Lower lobe of right lung (tissue), 2 donors: ENCODE results near the gene NPFF. TPM values are rescaled to one million over a fixed set of nuclear protein-coding genes. Genes with fewer than 3 reads are reported as not detected.

Source experiments
- ATAC-seq, 2 donors: fragments of 200-7000 bp; cut with Tn5 transposase; one replicate each; pipeline ENCODE4 v1.9.1; 2020 to 2022; ENCODE audit warnings: mild to moderate bottlenecking in 2 of 2, moderate library complexity in 2 of 2
- DNase-seq: peaks from one replicate; pipeline ENCODE4 v3.0.0-alpha.2; 2020
- H3K27ac ChIP-seq: fragments of 200-600 bp; one replicate; pipeline ENCODE4 v1.8.0; 2022
- H3K27me3 ChIP-seq: fragments of 200-600 bp; one replicate; pipeline ENCODE4 v1.8.0; 2022; ENCODE audit warnings: low read depth
- H3K36me3 ChIP-seq: fragments of 200-600 bp; one replicate; pipeline ENCODE4 v1.8.0; 2022; ENCODE audit warnings: mild to moderate bottlenecking
- H3K4me1 ChIP-seq: fragments of 200-600 bp; one replicate; pipeline ENCODE4 v1.8.0; 2022
- H3K4me3 ChIP-seq: fragments of 200-600 bp; one replicate; pipeline ENCODE4 v1.8.0; 2022; ENCODE audit warnings: mild to moderate bottlenecking
- H3K9me3 ChIP-seq: fragments of 200-600 bp; one replicate; pipeline ENCODE4 v1.8.0; 2022
- intact Hi-C: fragments of 100-400 bp; cut with DNase I; formaldehyde crosslinking; loops from one replicate; pipeline ENCODE4 v1.11.0; 2022
- total RNA-seq: library from RNA; stranded (reverse); fragmentation: NEBNext Ultra II Directional; extraction: Animal tissue kit (Norgen Biotek cat#: 25700); gene quantifications from one replicate; pipeline ENCODE4 v1.2.1, GENCODE V29; 2021
- TF ChIP-seq, protein P1 (sequence below): fragments of 200-600 bp; IDR thresholded peaks from one replicate; pipeline ENCODE4 v1.8.0; 2022; ENCODE audit warnings: antibody characterized with exemption, mild to moderate bottlenecking
- donor health status: DM: no; HTN: yes; CAD: no; lungs with severe emphysema.

NPFF gene
- total RNA-seq, 1 donor from 2014 or later = not detected

DNA sequence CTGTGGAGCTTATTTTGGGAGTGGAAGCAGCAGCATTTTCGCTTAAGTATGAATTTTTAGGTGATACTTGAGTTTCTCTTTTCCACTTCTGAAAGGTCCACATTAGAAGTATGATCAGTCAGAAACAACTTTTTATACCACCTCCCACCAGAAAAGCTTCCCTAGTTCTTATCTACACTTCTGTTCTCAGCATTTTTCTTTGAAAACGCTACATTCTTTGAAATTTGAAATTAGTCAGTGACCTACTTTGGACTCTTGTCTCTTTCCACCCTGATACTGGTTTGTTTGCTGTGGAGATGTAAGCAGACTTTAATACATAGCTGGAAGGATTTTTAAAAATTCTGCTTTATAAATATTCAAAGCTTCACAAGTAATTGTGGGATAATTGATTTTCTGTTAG lies 33.2 kb downstream of the NPFF start:
- intact Hi-C loops = no loop called here
- TF ChIP-seq, protein P1, sequence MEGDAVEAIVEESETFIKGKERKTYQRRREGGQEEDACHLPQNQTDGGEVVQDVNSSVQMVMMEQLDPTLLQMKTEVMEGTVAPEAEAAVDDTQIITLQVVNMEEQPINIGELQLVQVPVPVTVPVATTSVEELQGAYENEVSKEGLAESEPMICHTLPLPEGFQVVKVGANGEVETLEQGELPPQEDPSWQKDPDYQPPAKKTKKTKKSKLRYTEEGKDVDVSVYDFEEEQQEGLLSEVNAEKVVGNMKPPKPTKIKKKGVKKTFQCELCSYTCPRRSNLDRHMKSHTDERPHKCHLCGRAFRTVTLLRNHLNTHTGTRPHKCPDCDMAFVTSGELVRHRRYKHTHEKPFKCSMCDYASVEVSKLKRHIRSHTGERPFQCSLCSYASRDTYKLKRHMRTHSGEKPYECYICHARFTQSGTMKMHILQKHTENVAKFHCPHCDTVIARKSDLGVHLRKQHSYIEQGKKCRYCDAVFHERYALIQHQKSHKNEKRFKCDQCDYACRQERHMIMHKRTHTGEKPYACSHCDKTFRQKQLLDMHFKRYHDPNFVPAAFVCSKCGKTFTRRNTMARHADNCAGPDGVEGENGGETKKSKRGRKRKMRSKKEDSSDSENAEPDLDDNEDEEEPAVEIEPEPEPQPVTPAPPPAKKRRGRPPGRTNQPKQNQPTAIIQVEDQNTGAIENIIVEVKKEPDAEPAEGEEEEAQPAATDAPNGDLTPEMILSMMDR = no peak
- H3K36me3 ChIP-seq = peaks cover 100% of the 10 kb centered on the region
- H3K4me1 ChIP-seq = peaks cover 28% of the 10 kb centered on the region
- no peak overlapping the region for H3K4me3 ChIP-seq
- no peaks in the 10 kb centered on the region for H3K9me3 ChIP-seq
- no peaks in the 10 kb centered on the region for H3K27me3 ChIP-seq
- ATAC-seq = no peak
- DNase-seq = no peak
- H3K27ac ChIP-seq = no peak overlapping the region

DNA sequence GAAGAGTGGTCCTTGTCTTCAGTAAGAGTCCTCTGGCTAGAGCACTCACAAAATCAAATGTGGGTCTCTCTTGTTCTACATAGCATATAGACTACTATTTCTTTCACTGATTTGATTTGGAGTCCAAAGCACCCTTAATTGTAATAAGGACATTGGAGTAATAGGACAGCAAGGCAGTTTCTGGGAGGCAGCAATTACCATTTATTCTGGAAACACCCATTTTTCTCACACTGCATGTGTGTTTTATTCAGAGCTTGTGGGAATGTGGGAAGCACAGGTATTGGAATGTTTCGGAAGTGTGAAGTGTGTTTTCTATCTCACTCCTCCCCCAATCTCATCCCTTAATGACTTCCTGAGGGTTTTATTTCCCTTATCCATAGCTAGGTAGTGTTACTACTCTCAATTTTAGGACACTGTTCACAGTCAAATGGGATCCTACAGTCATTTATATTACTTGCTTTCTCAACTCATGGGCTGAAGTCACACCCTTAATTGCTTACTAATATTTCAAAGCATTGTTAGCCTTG lies 35.2 kb downstream of the NPFF start:
- TF ChIP-seq, protein P1 = no peak
- ATAC-seq = no peak
- Histone ChIP-seq H3K4me3 (no peak overlapping the region), H3K27ac (no peak overlapping the region), H3K27me3 (no peaks in the 10 kb centered on the region), H3K4me1 (peaks cover 28% of the 10 kb centered on the region), H3K36me3 (peaks cover 100% of the 10 kb centered on the region), H3K9me3 (no peaks in the 10 kb centered on the region)
- intact Hi-C loops = no loop called here
- DNase-seq = no peak

DNA sequence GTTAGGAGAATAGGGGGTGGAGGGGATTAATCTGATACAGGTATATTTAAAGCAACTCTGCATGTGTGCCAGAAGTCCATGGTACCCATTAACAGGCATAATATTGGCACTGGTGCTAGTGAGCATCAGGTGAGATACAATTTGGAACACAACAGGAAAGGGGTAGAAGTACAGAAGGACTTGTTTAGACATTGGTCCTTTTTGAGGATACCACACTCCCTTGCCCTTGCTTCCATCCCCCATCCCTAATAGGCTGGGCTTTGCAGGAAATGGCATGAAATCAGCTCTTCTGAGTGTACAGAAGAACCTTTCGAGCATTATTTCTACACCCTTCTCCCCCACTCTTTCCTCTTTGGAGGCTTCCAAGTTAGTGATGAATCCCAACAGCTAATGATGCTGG lies 39.0 kb downstream of the NPFF start:
- DNase-seq = no peak
- Histone ChIP-seq H3K4me3 (no peak overlapping the region), H3K27me3 (no peaks in the 10 kb centered on the region), H3K36me3 (peaks cover 100% of the 10 kb centered on the region), H3K27ac (no peak overlapping the region), H3K9me3 (no peaks in the 10 kb centered on the region), H3K4me1 (peaks cover 12% of the 10 kb centered on the region)
- intact Hi-C loops = no loop called here
- TF ChIP-seq, protein P1 = no peak
- ATAC-seq = no peak

DNA sequence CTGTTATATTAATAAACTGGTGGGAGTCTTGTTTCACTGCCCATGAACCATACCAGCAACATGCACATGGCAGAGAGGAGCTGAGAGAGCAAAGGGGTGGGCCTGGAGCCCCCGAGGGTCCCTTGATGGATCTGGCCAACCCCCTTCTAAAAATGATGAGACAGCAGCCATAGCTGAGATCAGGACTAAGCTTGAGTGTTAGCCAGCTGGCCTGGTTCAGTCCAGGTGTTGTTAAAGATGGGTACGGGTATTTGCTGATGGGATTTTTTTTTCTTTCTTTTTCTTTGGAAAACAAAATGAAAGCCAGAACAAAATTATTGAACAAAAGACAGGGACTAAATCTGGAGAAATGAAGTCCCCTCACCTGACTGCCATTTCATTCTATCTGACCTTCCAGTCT lies 39.4 kb downstream of the NPFF start:
- Histone ChIP-seq H3K36me3 (peaks cover 100% of the 10 kb centered on the region), H3K9me3 (no peaks in the 10 kb centered on the region), H3K27me3 (no peaks in the 10 kb centered on the region), H3K4me1 (peaks cover 9% of the 10 kb centered on the region), H3K4me3 (no peak overlapping the region), H3K27ac (no peak overlapping the region)
- ATAC-seq (no peak), DNase-seq (no peak)
- TF ChIP-seq, protein P1 = no peak
- intact Hi-C loops = no loop called here

DNA sequence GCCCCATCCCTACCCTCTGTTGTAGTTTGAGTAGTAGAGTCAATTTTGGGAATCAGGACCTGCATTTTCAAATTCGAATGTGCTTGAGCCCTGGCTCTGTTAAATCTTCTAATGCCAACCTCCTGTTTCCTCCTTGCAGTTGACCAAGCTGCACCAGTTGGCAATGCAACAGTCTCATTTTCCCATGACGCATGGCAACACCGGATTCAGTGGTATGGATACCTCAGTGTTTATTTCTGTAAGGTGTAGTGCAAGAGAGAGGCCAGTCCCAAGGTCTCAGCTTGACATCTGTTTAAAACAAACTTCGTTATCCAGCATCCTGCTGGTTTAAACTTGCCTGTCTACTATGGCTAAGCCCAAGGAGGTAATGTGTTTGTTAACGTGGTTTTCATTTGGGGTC lies 40.2 kb downstream of the NPFF start:
- H3K4me1 ChIP-seq = peaks cover 2% of the 10 kb centered on the region
- DNase-seq (no peak), ATAC-seq (no peak)
- intact Hi-C loops = no loop called here
- H3K36me3 ChIP-seq = peaks cover 100% of the 10 kb centered on the region
- TF ChIP-seq, protein P1 = no peak
- H3K4me3 ChIP-seq = no peak overlapping the region
- H3K27ac ChIP-seq = no peak overlapping the region
- H3K27me3 ChIP-seq = no peaks in the 10 kb centered on the region
- H3K9me3 ChIP-seq = no peaks in the 10 kb centered on the region

DNA sequence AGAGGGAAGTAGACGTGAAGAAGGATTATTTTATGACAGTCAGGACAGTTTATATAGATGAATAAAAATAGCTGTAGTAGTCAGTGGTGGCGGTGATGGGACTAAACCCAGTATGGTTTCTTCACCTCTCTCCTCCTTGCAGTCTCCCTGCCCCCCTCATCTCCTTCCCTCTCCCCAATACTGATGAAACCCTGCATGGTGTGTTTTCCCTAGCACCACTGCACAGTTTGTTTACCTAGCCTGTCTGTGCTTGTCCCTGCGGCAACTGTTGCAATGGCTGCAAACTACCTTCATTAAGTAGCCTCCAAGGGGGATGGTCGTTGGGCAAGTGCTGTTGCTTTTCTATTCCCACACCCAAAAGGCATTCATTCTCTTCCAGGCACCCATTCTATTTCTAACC lies 40.6 kb downstream of the NPFF start:
- intact Hi-C loops = no loop called here

More for the DNA sequence above, 40.6 kb downstream of the NPFF start:
- Histone ChIP-seq H3K27ac (no peak overlapping the region), H3K4me1 (no peaks in the 10 kb centered on the region), H3K9me3 (no peaks in the 10 kb centered on the region), H3K4me3 (no peak overlapping the region), H3K27me3 (no peaks in the 10 kb centered on the region), H3K36me3 (peaks cover 100% of the 10 kb centered on the region)
- DNase-seq = no peak
- TF ChIP-seq, protein P1 = no peak
- no peak for ATAC-seq
